A549 (cell line): Measurements from ENCODE around the gene UVRAG.

Experiments
- HDAC2 ChIP-seq: fragments of 200-600 bp; sonication (generic); IDR thresholded peaks from 2 replicates; pipeline ENCODE4 v1.6.1; 2016
- JUN ChIP-seq, 2 experiments: fragments of >200 bp; sonication (Bioruptor Twin); formaldehyde crosslinking; IDR thresholded peaks; 2 replicates in 1 of 2; 3 replicates in 1 of 2; pipeline ENCODE4 v1.6.1; 2016 to 2017
- MAX ChIP-seq: IDR thresholded peaks from 2 replicates; pipeline ENCODE4 v1.6.1; 2012
- POLR2A ChIP-seq: IDR thresholded peaks from 2 replicates; pipeline ENCODE4 v1.6.1; 2012; ENCODE audit warnings: mild to moderate bottlenecking, low read length
- RAD21 ChIP-seq, 2 experiments: fragments of >200 bp in 1 of 2; sonication (Bioruptor Twin) in 1 of 2; formaldehyde crosslinking in 1 of 2; IDR thresholded peaks in 1 of 2; conservative IDR thresholded peaks in 1 of 2; 2 replicates in 1 of 2; 3 replicates in 1 of 2; pipeline ENCODE4 v1.6.1; 2012 to 2018; ENCODE audit warnings: inconsistent platforms in 1 of 2
- RCOR1 ChIP-seq: fragments of 150-350 bp; IDR thresholded peaks from 2 replicates; pipeline ENCODE4 v1.6.1; 2014; ENCODE audit warnings: antibody characterized with exemption, low read length, low read depth

GRCh38 chr11:75767228-75767572, 47.8 kb upstream of the UVRAG start:
- TF ChIP-seq MAX (no peak), RAD21 (conservative IDR thresholded peaks at IDR 0.05 in 1 of 2, IDR thresholded peaks at IDR 0.05 in 1 of 2) (no peak), RCOR1 (no peak), HDAC2 (no peak), JUN (IDR thresholded peaks at IDR 0.05) (no peak), POLR2A (no peak)
